HEK293 (cell line): ENCODE measurements around the gene WDR6.

Experiments used
- GLI2 ChIP-seq: fragments of 450-650 bp; formaldehyde crosslinking; IDR thresholded peaks from 2 replicates; pipeline ENCODE4; 2017; ENCODE audit warnings: missing biosample characterization, missing genetic modification characterization, low read depth, borderline replicate concordance
- KLF10 ChIP-seq: fragments of 450-650 bp; IDR thresholded peaks from 2 replicates; pipeline ENCODE4 v1.5.1; 2018; ENCODE audit warnings: missing biosample characterization, mild to moderate bottlenecking, missing genetic modification characterization
- ZFP41 ChIP-seq: fragments of 450-650 bp; formaldehyde crosslinking; IDR thresholded peaks from 2 replicates; pipeline ENCODE4 v1.5.1; 2016; ENCODE audit warnings: missing biosample characterization, missing genetic modification characterization, borderline replicate concordance
- ZFP69B ChIP-seq: fragments of 450-650 bp; formaldehyde crosslinking; IDR thresholded peaks from 2 replicates; pipeline ENCODE4 v1.5.1; 2016; ENCODE audit warnings: missing biosample characterization, missing genetic modification characterization
- ZIC2 ChIP-seq: fragments of 450-650 bp; formaldehyde crosslinking; IDR thresholded peaks from 2 replicates; pipeline ENCODE4 v1.5.1; 2016; ENCODE audit warnings: missing biosample characterization, missing genetic modification characterization
- ZNF112 ChIP-seq: fragments of 450-650 bp; formaldehyde crosslinking; IDR thresholded peaks from 2 replicates; pipeline ENCODE4 v1.5.0; 2017; ENCODE audit warnings: missing biosample characterization, missing genetic modification characterization
- ZNF132 ChIP-seq: fragments of 450-650 bp; formaldehyde crosslinking; IDR thresholded peaks from 2 replicates; pipeline ENCODE4 v1.5.1; 2017; ENCODE audit warnings: missing biosample characterization, missing genetic modification characterization, borderline replicate concordance
- ZNF138 ChIP-seq: fragments of 450-650 bp; formaldehyde crosslinking; IDR thresholded peaks from 2 replicates; pipeline ENCODE4 v1.5.1; 2016; ENCODE audit warnings: missing biosample characterization, missing genetic modification characterization, borderline replicate concordance
- ZNF155 ChIP-seq: fragments of 450-650 bp; formaldehyde crosslinking; IDR thresholded peaks from 2 replicates; pipeline ENCODE4 v1.5.1; 2016; ENCODE audit warnings: missing biosample characterization, missing genetic modification characterization
- ZNF19 ChIP-seq: fragments of 450-650 bp; formaldehyde crosslinking; IDR thresholded peaks from 2 replicates; pipeline ENCODE4; 2016; ENCODE audit warnings: missing biosample characterization, missing genetic modification characterization, low read depth
- ZNF335 ChIP-seq: fragments of 450-650 bp; formaldehyde crosslinking; conservative IDR thresholded peaks from 2 replicates; pipeline ENCODE4 v1.5.1; 2016; ENCODE audit warnings: missing biosample characterization, missing genetic modification characterization
- ZNF350 ChIP-seq: fragments of 450-650 bp; formaldehyde crosslinking; IDR thresholded peaks from 2 replicates; pipeline ENCODE4 v1.5.0; 2017; ENCODE audit warnings: missing biosample characterization, mild to moderate bottlenecking, missing genetic modification characterization
- ZNF354C ChIP-seq: fragments of 450-650 bp; formaldehyde crosslinking; IDR thresholded peaks from 2 replicates; pipeline ENCODE4 v1.5.1; 2016; ENCODE audit warnings: missing biosample characterization, missing genetic modification characterization, low read depth, borderline replicate concordance
- ZNF391 ChIP-seq: fragments of 450-650 bp; formaldehyde crosslinking; IDR thresholded peaks from 2 replicates; pipeline ENCODE4 v1.5.1; 2016; ENCODE audit warnings: low read depth, missing biosample characterization, missing genetic modification characterization, borderline replicate concordance
- ZNF398 ChIP-seq: fragments of 450-650 bp; formaldehyde crosslinking; IDR thresholded peaks from 2 replicates; pipeline ENCODE4 v1.5.1; 2017; ENCODE audit warnings: missing biosample characterization, missing genetic modification characterization
- ZNF433 ChIP-seq: fragments of 450-650 bp; formaldehyde crosslinking; IDR thresholded peaks from 2 replicates; pipeline ENCODE4 v1.5.1; 2016; ENCODE audit warnings: missing biosample characterization, missing genetic modification characterization, low read depth
- ZNF530 ChIP-seq: fragments of 450-650 bp; formaldehyde crosslinking; IDR thresholded peaks from 2 replicates; pipeline ENCODE4 v1.5.1; 2016; ENCODE audit warnings: low read depth, missing biosample characterization, missing genetic modification characterization
- ZNF544 ChIP-seq: fragments of 450-650 bp; formaldehyde crosslinking; IDR thresholded peaks from 2 replicates; pipeline ENCODE4 v1.5.0; 2017; ENCODE audit warnings: missing biosample characterization, missing genetic modification characterization
- ZNF548 ChIP-seq: fragments of 450-650 bp; formaldehyde crosslinking; IDR thresholded peaks from 2 replicates; pipeline ENCODE4 v1.5.1; 2016; ENCODE audit warnings: missing biosample characterization, missing genetic modification characterization
- ZNF624 ChIP-seq: fragments of 450-650 bp; formaldehyde crosslinking; IDR thresholded peaks from 2 replicates; pipeline ENCODE4 v1.5.1; 2017; ENCODE audit warnings: missing biosample characterization, missing genetic modification characterization
- ZNF654 ChIP-seq: fragments of 450-650 bp; formaldehyde crosslinking; IDR thresholded peaks from 2 replicates; pipeline ENCODE4 v1.5.1; 2016; ENCODE audit warnings: low read depth, missing biosample characterization, missing genetic modification characterization
- ZNF776 ChIP-seq: fragments of 450-650 bp; formaldehyde crosslinking; IDR thresholded peaks from 2 replicates; pipeline ENCODE4 v1.5.0; 2017; ENCODE audit warnings: missing biosample characterization, missing genetic modification characterization, borderline replicate concordance
- ZSCAN30 ChIP-seq: fragments of 450-650 bp; IDR thresholded peaks from 2 replicates; pipeline ENCODE4 v1.5.1; 2018; ENCODE audit warnings: missing biosample characterization, mild to moderate bottlenecking, missing genetic modification characterization, moderate library complexity
- TF ChIP-seq, protein P1 (sequence below): fragments of 450-650 bp; formaldehyde crosslinking; IDR thresholded peaks from 2 replicates; pipeline ENCODE4 v1.5.1; 2016; ENCODE audit warnings: missing biosample characterization, missing genetic modification characterization
- TF ChIP-seq, protein P2 (sequence below): fragments of 450-650 bp; formaldehyde crosslinking; IDR thresholded peaks from 2 replicates; pipeline ENCODE4 v1.5.1; 2016; ENCODE audit warnings: missing biosample characterization, missing genetic modification characterization
- TF ChIP-seq, protein P3 (sequence below): fragments of 450-650 bp; formaldehyde crosslinking; IDR thresholded peaks from 2 replicates; pipeline ENCODE4 v1.5.0; 2017; ENCODE audit warnings: missing biosample characterization, missing genetic modification characterization, borderline replicate concordance
- TF ChIP-seq, protein P4 (sequence below): fragments of 450-650 bp; formaldehyde crosslinking; IDR thresholded peaks from 2 replicates; pipeline ENCODE4 v1.5.1; 2016; ENCODE audit warnings: missing biosample characterization, missing genetic modification characterization
- TF ChIP-seq, protein P5 (sequence below): fragments of 450-650 bp; formaldehyde crosslinking; IDR thresholded peaks from 2 replicates; pipeline ENCODE4 v1.5.1; 2016; ENCODE audit warnings: missing biosample characterization, missing genetic modification characterization

The WDR6 gene

GRCh38 chr3:48989796-48990635 is 17.2 kb upstream of the WDR6 start, which contains the start of gene P4HTM (continued):
- TF ChIP-seq ZNF19 (tag by site-specific recombination), result no peak
- TF ChIP-seq ZNF544 (tag by site-specific recombination), result no peak
- no peak for TF ChIP-seq ZNF433 (tag by site-specific recombination)
- TF ChIP-seq ZNF398, result peak; percentile 59
- TF ChIP-seq, protein P1, sequence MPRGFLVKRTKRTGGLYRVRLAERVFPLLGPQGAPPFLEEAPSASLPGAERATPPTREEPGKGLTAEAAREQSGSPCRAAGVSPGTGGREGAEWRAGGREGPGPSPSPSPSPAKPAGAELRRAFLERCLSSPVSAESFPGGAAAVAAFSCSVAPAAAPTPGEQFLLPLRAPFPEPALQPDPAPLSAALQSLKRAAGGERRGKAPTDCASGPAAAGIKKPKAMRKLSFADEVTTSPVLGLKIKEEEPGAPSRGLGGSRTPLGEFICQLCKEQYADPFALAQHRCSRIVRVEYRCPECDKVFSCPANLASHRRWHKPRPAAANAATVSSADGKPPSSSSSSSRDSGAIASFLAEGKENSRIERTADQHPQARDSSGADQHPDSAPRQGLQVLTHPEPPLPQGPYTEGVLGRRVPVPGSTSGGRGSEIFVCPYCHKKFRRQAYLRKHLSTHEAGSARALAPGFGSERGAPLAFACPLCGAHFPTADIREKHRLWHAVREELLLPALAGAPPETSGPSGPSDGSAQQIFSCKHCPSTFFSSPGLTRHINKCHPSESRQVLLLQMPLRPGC (tag by site-specific recombination), result 0 out of 2 replicates have a peak, but pooled peaks have one; percentile 38
- TF ChIP-seq ZNF138 (tag by site-specific recombination), result no peak
- no peak for TF ChIP-seq ZNF530 (tag by site-specific recombination)
- peak; percentile 81 for TF ChIP-seq KLF10 (tag by site-specific recombination)
- no peak for TF ChIP-seq ZNF132 (tag by site-specific recombination)
- TF ChIP-seq, protein P2, sequence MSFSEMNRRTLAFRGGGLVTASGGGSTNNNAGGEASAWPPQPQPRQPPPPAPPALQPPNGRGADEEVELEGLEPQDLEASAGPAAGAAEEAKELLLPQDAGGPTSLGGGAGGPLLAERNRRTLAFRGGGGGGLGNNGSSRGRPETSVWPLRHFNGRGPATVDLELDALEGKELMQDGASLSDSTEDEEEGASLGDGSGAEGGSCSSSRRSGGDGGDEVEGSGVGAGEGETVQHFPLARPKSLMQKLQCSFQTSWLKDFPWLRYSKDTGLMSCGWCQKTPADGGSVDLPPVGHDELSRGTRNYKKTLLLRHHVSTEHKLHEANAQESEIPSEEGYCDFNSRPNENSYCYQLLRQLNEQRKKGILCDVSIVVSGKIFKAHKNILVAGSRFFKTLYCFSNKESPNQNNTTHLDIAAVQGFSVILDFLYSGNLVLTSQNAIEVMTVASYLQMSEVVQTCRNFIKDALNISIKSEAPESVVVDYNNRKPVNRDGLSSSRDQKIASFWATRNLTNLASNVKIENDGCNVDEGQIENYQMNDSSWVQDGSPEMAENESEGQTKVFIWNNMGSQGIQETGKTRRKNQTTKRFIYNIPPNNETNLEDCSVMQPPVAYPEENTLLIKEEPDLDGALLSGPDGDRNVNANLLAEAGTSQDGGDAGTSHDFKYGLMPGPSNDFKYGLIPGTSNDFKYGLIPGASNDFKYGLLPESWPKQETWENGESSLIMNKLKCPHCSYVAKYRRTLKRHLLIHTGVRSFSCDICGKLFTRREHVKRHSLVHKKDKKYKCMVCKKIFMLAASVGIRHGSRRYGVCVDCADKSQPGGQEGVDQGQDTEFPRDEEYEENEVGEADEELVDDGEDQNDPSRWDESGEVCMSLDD, result peak; percentile 68
- TF ChIP-seq ZIC2, result 0 out of 2 replicates have a peak, but pooled peaks have one; percentile 31
- no peak for TF ChIP-seq ZNF354C (tag by site-specific recombination)
- no peak for TF ChIP-seq ZFP41 (tag by site-specific recombination)
- TF ChIP-seq GLI2 (tag by site-specific recombination), result no peak
- no peak for TF ChIP-seq ZNF350
- TF ChIP-seq ZNF155 (tag by site-specific recombination), result no peak
- TF ChIP-seq, protein P3, sequence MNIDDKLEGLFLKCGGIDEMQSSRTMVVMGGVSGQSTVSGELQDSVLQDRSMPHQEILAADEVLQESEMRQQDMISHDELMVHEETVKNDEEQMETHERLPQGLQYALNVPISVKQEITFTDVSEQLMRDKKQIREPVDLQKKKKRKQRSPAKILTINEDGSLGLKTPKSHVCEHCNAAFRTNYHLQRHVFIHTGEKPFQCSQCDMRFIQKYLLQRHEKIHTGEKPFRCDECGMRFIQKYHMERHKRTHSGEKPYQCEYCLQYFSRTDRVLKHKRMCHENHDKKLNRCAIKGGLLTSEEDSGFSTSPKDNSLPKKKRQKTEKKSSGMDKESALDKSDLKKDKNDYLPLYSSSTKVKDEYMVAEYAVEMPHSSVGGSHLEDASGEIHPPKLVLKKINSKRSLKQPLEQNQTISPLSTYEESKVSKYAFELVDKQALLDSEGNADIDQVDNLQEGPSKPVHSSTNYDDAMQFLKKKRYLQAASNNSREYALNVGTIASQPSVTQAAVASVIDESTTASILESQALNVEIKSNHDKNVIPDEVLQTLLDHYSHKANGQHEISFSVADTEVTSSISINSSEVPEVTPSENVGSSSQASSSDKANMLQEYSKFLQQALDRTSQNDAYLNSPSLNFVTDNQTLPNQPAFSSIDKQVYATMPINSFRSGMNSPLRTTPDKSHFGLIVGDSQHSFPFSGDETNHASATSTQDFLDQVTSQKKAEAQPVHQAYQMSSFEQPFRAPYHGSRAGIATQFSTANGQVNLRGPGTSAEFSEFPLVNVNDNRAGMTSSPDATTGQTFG (tag by site-specific recombination), result no peak
- TF ChIP-seq ZNF624 (tag by site-specific recombination), result no peak
- TF ChIP-seq ZNF112 (tag by site-specific recombination), result no peak
- TF ChIP-seq ZNF548 (tag by site-specific recombination), result no peak
- TF ChIP-seq ZSCAN30, result no peak
- TF ChIP-seq ZNF654 (tag by site-specific recombination), result no peak
- TF ChIP-seq ZNF335 (tag by site-specific recombination), result peak; percentile 92
- no peak for TF ChIP-seq ZFP69B (tag by site-specific recombination)
- TF ChIP-seq ZNF776 (tag by site-specific recombination), result no peak
- TF ChIP-seq, protein P4, sequence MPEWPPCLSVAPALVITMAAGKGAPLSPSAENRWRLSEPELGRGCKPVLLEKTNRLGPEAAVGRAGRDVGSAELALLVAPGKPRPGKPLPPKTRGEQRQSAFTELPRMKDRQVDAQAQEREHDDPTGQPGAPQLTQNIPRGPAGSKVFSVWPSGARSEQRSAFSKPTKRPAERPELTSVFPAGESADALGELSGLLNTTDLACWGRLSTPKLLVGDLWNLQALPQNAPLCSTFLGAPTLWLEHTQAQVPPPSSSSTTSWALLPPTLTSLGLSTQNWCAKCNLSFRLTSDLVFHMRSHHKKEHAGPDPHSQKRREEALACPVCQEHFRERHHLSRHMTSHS, result no peak
- TF ChIP-seq, protein P5, sequence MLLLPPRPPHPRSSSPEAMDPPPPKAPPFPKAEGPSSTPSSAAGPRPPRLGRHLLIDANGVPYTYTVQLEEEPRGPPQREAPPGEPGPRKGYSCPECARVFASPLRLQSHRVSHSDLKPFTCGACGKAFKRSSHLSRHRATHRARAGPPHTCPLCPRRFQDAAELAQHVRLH, result no peak
- no peak for TF ChIP-seq ZNF391
